Epithelial cell of proximal tubule (primary cell): ENCODE data around the gene DENND1A. TPM values are rescaled to one million over a fixed set of nuclear protein-coding genes. Genes with fewer than 3 reads are reported as not detected.

Experiments used
- DNase-seq: peaks from one replicate; pipeline ENCODE4 v3.0.0-alpha.2; 2011; ENCODE audit warnings: low read depth
- H3K4me3 ChIP-seq: 2 replicates; pipeline ENCODE4 v1.5.1; 2011; ENCODE audit warnings: low read depth, mild to moderate bottlenecking, low read length
- CTCF ChIP-seq: conservative IDR thresholded peaks from 2 replicates; pipeline ENCODE4 v1.5.1; 2012; ENCODE audit warnings: low read depth, mild to moderate bottlenecking, low read length
- total RNA-seq: library from RNA; depleted of rRNA; stranded (reverse); fragments of >200 nt; gene quantifications from 2 replicates; pipeline ENCODE4 v1.2.3, GENCODE V29; 2015

Gene DENND1A
- total RNA-seq, 1 donor from 2014 or later: 26.6 TPM

GRCh38 chr9:123411191-123411590 is 518.7 kb downstream of the DENND1A start:
- no peak overlapping the region for H3K4me3 ChIP-seq
- DNase-seq: no peak
- TF ChIP-seq CTCF: no peak

GRCh38 chr9:123410281-123410910 is 519.5 kb downstream of the DENND1A start:
- DNase-seq: no peak
- no peak overlapping the region for H3K4me3 ChIP-seq
- TF ChIP-seq CTCF: no peak

- TF ChIP-seq CTCF: no peak
- no peak overlapping the region for H3K4me3 ChIP-seq
- no peak for DNase-seq
These were observed 521.3 kb downstream of the DENND1A start for GRCh38 chr9:123408313-123409262.

- no peak for TF ChIP-seq CTCF
- no peak for DNase-seq
- H3K4me3 ChIP-seq: no peak overlapping the region
These were observed 522.6 kb downstream of the DENND1A start for GRCh38 chr9:123407217-123407851.

- DNase-seq: no peak
- TF ChIP-seq CTCF: no peak
- H3K4me3 ChIP-seq: no peak overlapping the region
These were observed 523.2 kb downstream of the DENND1A start for GRCh38 chr9:123406691-123407216.

- no peak overlapping the region for H3K4me3 ChIP-seq
- DNase-seq: no peak
- no peak for TF ChIP-seq CTCF
These were observed 523.9 kb downstream of the DENND1A start for GRCh38 chr9:123406016-123406415.
